DND-41 (cell line): ENCODE results near the gene LRP8.

Experiments used
- CTCF ChIP-seq: IDR thresholded peaks from 2 replicates; pipeline ENCODE4 v1.5.1; 2012; ENCODE audit warnings: borderline replicate concordance, low read length, moderate library complexity, mild to moderate bottlenecking; ENCODE audit not compliant: poor library complexity, severe bottlenecking; ENCODE audit errors: extremely low read depth
- EZH2 ChIP-seq: IDR thresholded peaks from 3 replicates; pipeline ENCODE4 v1.6.1; 2012; ENCODE audit warnings: borderline replicate concordance, low read depth, mild to moderate bottlenecking, moderate library complexity, low read length, inconsistent platforms; ENCODE audit not compliant: severe bottlenecking

- TF ChIP-seq EZH2 (no peak), CTCF (no peak)
Measured at GRCh38 chr1:53284224-53285020, 43.4 kb downstream of the LRP8 start.
